ENCODE data around the gene MCCC1. TPM values are rescaled to one million over a fixed set of nuclear protein-coding genes. Genes with fewer than 3 reads are reported as not detected.

MCCC1 gene
- total and polyA plus RNA-seq, 7 donors: 8.2 to 24.4 (median 15.6) TPM

GRCh38 chr3:182969277-182969676 is 130.0 kb downstream of the MCCC1 start:
- no peak for TF ChIP-seq CTCF (IDR thresholded peaks at IDR 0.05)
- no peak for DNase-seq
- intact Hi-C loops (cut with DNase I): no loop called here
- Histone ChIP-seq H3K4me1 (peaks cover 26% of the 10 kb centered on the region), H3K4me3 (no peak overlapping the region), H3K27me3 (ENCODE audit: insufficient read depth in 3 of 3, low read length in 2 of 3) (no peaks in the 10 kb centered on the region), H3K27ac (peak overlapping the region; percentile 37), H3K36me3 (ENCODE audit: insufficient read depth in 1 of 2, low read depth in 1 of 2) (no peaks in the 10 kb centered on the region), H3K9me3 (no peaks in the 10 kb centered on the region)
- no peak for ATAC-seq

GRCh38 chr3:182967218-182968204 is 131.8 kb downstream of the MCCC1 start:
- Histone ChIP-seq H3K9me3 (no peaks in the 10 kb centered on the region), H3K4me1 (peaks cover 38% of the 10 kb centered on the region), H3K27me3 (ENCODE audit: insufficient read depth in 3 of 3, low read length in 2 of 3) (no peaks in the 10 kb centered on the region), H3K27ac (peak overlapping the region; percentile 33), H3K36me3 (ENCODE audit: insufficient read depth in 1 of 2, low read depth in 1 of 2) (no peaks in the 10 kb centered on the region), H3K4me3 (no peak overlapping the region)
- TF ChIP-seq CTCF (IDR thresholded peaks at IDR 0.05): no peak
- 81 to 89% (median 85%) methylated on average over 6 of the region's 6 CpGs for WGBS, 3 donors
- intact Hi-C loops (cut with DNase I): no loop called here
- ATAC-seq: peak in 1 of 4 donors; percentile 30
- no peak for DNase-seq

- H3K4me3 ChIP-seq: no peak overlapping the region
- no peaks in the 10 kb centered on the region for H3K27me3 ChIP-seq (ENCODE audit: insufficient read depth in 3 of 3, low read length in 2 of 3)
- H3K27ac ChIP-seq: peak overlapping the region; percentile 33
- intact Hi-C loops (cut with DNase I): no loop called here
- H3K4me1 ChIP-seq: peaks cover 52% of the 10 kb centered on the region
- TF ChIP-seq CTCF (IDR thresholded peaks at IDR 0.05): no peak
- DNase-seq (no peak), ATAC-seq (no peak)
- H3K36me3 ChIP-seq (ENCODE audit: insufficient read depth in 1 of 2, low read depth in 1 of 2): peaks cover 0 to under 1% of the 10 kb centered on the region in 2 donors
- 67 to 84% (median 68%) methylated on average over 9 of the region's 9 CpGs for WGBS, 3 donors
- H3K9me3 ChIP-seq: no peaks in the 10 kb centered on the region
These were observed 133.4 kb downstream of the MCCC1 start for GRCh38 chr3:182965861-182966366.

Other genes starting within 250 kb of the MCCC1 start
- 10 to 100 TPM; 41.5 to 97.8 (median 50.7) TPM for gene DCUN1D1, start 119.0 kb downstream of the MCCC1 start, total RNA-seq
- 10 to 100 TPM; 11.6 to 57.7 (median 25.8) TPM for gene DCUN1D1, start 119.0 kb downstream of the MCCC1 start, polyA plus RNA-seq
- gene LAMP3, start 63.2 kb upstream of the MCCC1 start, total RNA-seq: under 1 TPM in 1 of 4 donors, not detected in 3; 0.39 TPM
- under 1 TPM; 0.01 to 0.09 (median 0.04) TPM for gene LAMP3, start 63.2 kb upstream of the MCCC1 start, polyA plus RNA-seq
- gene B3GNT5, start 153.8 kb upstream of the MCCC1 start, total RNA-seq: 10 to 100 TPM; 44.8 to 98.1 (median 63.7) TPM
- 10 to 100 TPM; 12.1 to 98.9 (median 43.4) TPM for gene B3GNT5, start 153.8 kb upstream of the MCCC1 start, polyA plus RNA-seq